Testis (tissue), 3 donors: ENCODE measurements around the gene HDAC9. TPM values are rescaled to one million over a fixed set of nuclear protein-coding genes. Genes with fewer than 3 reads are reported as not detected.

Experiments used
- DNase-seq: peaks from one replicate; pipeline ENCODE4 v3.0.0-alpha.2; 2019
- H3K27ac ChIP-seq, 2 donors: fragments of 200-600 bp; sonication (generic); one replicate each; pipeline ENCODE4 v1.5.1; 2019
- H3K27me3 ChIP-seq: fragments of 200-600 bp; sonication (generic); one replicate; pipeline ENCODE4 v1.5.1; 2019
- H3K36me3 ChIP-seq: fragments of 200-600 bp; sonication (generic); one replicate; pipeline ENCODE4 v1.5.1; 2017; ENCODE audit warnings: low read depth; ENCODE audit errors: missing control alignments
- H3K4me1 ChIP-seq: fragments of 200-600 bp; sonication (generic); one replicate; pipeline ENCODE4 v1.5.1; 2019
- H3K4me3 ChIP-seq, 2 donors: fragments of 200-600 bp; sonication (generic); one replicate each; pipeline ENCODE4 v1.5.1; 2017 to 2019
- H3K9me3 ChIP-seq: fragments of 200-600 bp; sonication (generic); one replicate; pipeline ENCODE4 v1.5.1; 2017
- CTCF ChIP-seq, 3 experiments: fragments of 450-650 bp in 2 of 3; fragments of 200-600 bp in 1 of 3; sonication (generic) in 1 of 3; IDR thresholded peaks; one replicate each; pipeline ENCODE4 v1.5.1; 2016 to 2019; ENCODE audit warnings: antibody characterized with exemption in 3 of 3, mild to moderate bottlenecking in 2 of 3, moderate library complexity in 1 of 3
- POLR2A ChIP-seq: fragments of 450-650 bp; IDR thresholded peaks from one replicate; pipeline ENCODE4 v1.6.1; 2017; ENCODE audit warnings: antibody characterized with exemption, mild to moderate bottlenecking, moderate library complexity
- WGBS, 2 donors: methylation state at CpG; one replicate each; pipeline ENCODE4 v1.1.5; 2018; 5-methylcytosine and 5-hydroxymethylcytosine counted together
- intact Hi-C: fragments of 100-400 bp; cut with DNase I; formaldehyde crosslinking; loops from one replicate; pipeline ENCODE4 v1.15.1; 2023; ENCODE audit warnings: low total_unique reads
- polyA plus RNA-seq: library from polyadenylated mRNA; stranded (reverse); fragments of 350-450 nt; fragmentation: Illumina TruSeq; extraction: RNeasy Lipid Tissue Mini Kit (QIAGEN cat#74804); gene quantifications from one replicate; pipeline ENCODE4 v1.2.3, GENCODE V29; 2014; ENCODE audit warnings: low read depth, low replicate concordance; ENCODE audit not compliant: insufficient read depth
- total RNA-seq, 2 donors: library from RNA; depleted of rRNA; stranded (reverse); fragments of >200 nt; gene quantifications; one replicate each; pipeline ENCODE4 v1.2.3, GENCODE V29; 2016

Gene HDAC9
- total and polyA plus RNA-seq, 3 donors from 2014 or later: 30.6 to 35.5 (median 35.4) TPM

GRCh38 chr7:18644981-18645380 is 149.4 kb downstream of the HDAC9 start:
- Histone ChIP-seq H3K36me3 (no peaks in the 10 kb centered on the region), H3K9me3 (no peaks in the 10 kb centered on the region), H3K4me1 (no peaks in the 10 kb centered on the region), H3K27me3 (no peaks in the 10 kb centered on the region), H3K4me3 (no peak overlapping the region), H3K27ac (no peak overlapping the region)
- intact Hi-C loops: no loop called here
- DNase-seq: no peak
- TF ChIP-seq CTCF (IDR thresholded peaks at IDR 0.05) (no peak), POLR2A (no peak)
- 56 to 65% methylated on average over 3 of the region's 3 CpGs for WGBS, 2 donors

DNA sequence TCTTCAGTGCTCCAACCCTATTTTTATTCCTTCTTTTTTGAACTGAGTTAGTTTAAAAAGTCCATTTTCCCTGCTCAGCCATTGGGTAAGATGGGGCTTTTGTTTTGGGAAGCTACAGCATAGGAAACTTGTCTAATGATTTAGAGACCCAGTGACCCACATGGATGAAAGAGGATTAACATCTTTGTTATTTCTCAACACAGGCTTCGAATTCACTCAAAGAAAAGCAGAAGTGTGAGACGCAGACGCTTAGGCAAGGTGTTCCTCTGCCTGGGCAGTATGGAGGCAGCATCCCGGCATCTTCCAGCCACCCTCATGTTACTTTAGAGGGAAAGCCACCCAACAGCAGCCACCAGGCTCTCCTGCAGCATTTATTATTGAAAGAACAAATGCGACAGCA is 152.0 kb downstream of the HDAC9 start:
- WGBS, 2 donors: 83 to 92% methylated on average over 5 of the region's 5 CpGs
- no peak for TF ChIP-seq CTCF (IDR thresholded peaks at IDR 0.05)
- TF ChIP-seq POLR2A: no peak
- Histone ChIP-seq H3K4me3 (no peak overlapping the region), H3K36me3 (no peaks in the 10 kb centered on the region), H3K4me1 (no peaks in the 10 kb centered on the region), H3K27ac (no peak overlapping the region), H3K27me3 (no peaks in the 10 kb centered on the region), H3K9me3 (no peaks in the 10 kb centered on the region)
- DNase-seq: no peak
- intact Hi-C loops: no loop called here

GRCh38 chr7:18648849-18649758 is 153.6 kb downstream of the HDAC9 start:
- no peaks in the 10 kb centered on the region for H3K27me3 ChIP-seq
- no peaks in the 10 kb centered on the region for H3K36me3 ChIP-seq
- no peak overlapping the region for H3K27ac ChIP-seq
- H3K9me3 ChIP-seq: no peaks in the 10 kb centered on the region
- TF ChIP-seq POLR2A (no peak), CTCF (IDR thresholded peaks at IDR 0.05) (no peak)
- no peak for DNase-seq
- WGBS, 2 donors: 92% methylated on average over 9 of the region's 9 CpGs
- no peaks in the 10 kb centered on the region for H3K4me1 ChIP-seq
- intact Hi-C loops: no loop called here
- no peak overlapping the region for H3K4me3 ChIP-seq

GRCh38 chr7:18653381-18654155 is 158.0 kb downstream of the HDAC9 start:
- intact Hi-C loops: no loop called here
- 61 to 80% methylated on average over 2 of the region's 2 CpGs for WGBS, 2 donors
- Histone ChIP-seq H3K27ac (no peak overlapping the region), H3K4me3 (no peak overlapping the region), H3K27me3 (no peaks in the 10 kb centered on the region), H3K36me3 (no peaks in the 10 kb centered on the region), H3K4me1 (no peaks in the 10 kb centered on the region), H3K9me3 (no peaks in the 10 kb centered on the region)
- TF ChIP-seq POLR2A (no peak), CTCF (IDR thresholded peaks at IDR 0.05) (no peak)
- no peak for DNase-seq
